NCI-H345 treated with DMSO at 0.1 percent for 48 hours (cell line): ENCODE data around the gene TRIM67.
A peak's percentile ranks its signal among the peaks of the same experiment; 100 is the strongest.
"Not testable (repeated sequence)": the region's sequence is repeated elsewhere in the genome, so short reads cannot be mapped to it uniquely, and the experiment has no call there.

Experiments
- DNase-seq: peaks from one replicate; lab custom pipeline; 2025; ENCODE audit not compliant: unreplicated experiment; lab: John Stamatoyannopoulos, UW

TRIM67 gene

GRCh38 chr1:231161667-231162296, at the start of gene TRIM67:
TRIM67 (plus strand) TSS chr1:231162058; CDS start chr1:231162970, 912 bp downstream.
- DNase-seq: peak; percentile 33

- DNase-seq: no peak
Observed at GRCh38 chr1:231116738-231117137, 45.1 kb upstream of the TRIM67 start.

- DNase-seq: no peak
Observed at GRCh38 chr1:231118704-231119453, 43.0 kb upstream of the TRIM67 start.

- DNase-seq: no peak
Observed at GRCh38 chr1:231121533-231121932, 40.3 kb upstream of the TRIM67 start.

- no peak for DNase-seq
Observed at GRCh38 chr1:231122143-231122542, 39.7 kb upstream of the TRIM67 start.

- DNase-seq: no peak
Observed at GRCh38 chr1:231124746-231125145, 37.1 kb upstream of the TRIM67 start.

GRCh38 chr1:231125972-231126580, 35.8 kb upstream of the TRIM67 start:
- no peak for DNase-seq

- DNase-seq: not testable (repeated sequence)
Observed at GRCh38 chr1:231127106-231127505, 34.8 kb upstream of the TRIM67 start.

- not testable (repeated sequence) for DNase-seq
Observed at GRCh38 chr1:231128471-231128870, 33.4 kb upstream of the TRIM67 start.

GRCh38 chr1:231130544-231130943, 31.3 kb upstream of the TRIM67 start:
- no peak for DNase-seq

- DNase-seq: not testable (repeated sequence)
Observed at GRCh38 chr1:231132591-231132990, 29.3 kb upstream of the TRIM67 start.

- DNase-seq: no peak
Observed at GRCh38 chr1:231134624-231135023, 27.2 kb upstream of the TRIM67 start.

GRCh38 chr1:231138236-231138635, 23.6 kb upstream of the TRIM67 start:
- DNase-seq: no peak

GRCh38 chr1:231139125-231139649, 22.7 kb upstream of the TRIM67 start:
- no peak for DNase-seq

- no peak for DNase-seq
Observed at GRCh38 chr1:231139659-231140654, 21.9 kb upstream of the TRIM67 start.

GRCh38 chr1:231144416-231145193, 17.3 kb upstream of the TRIM67 start:
- no peak for DNase-seq

- no peak for DNase-seq
Observed at GRCh38 chr1:231147896-231148295, 14.0 kb upstream of the TRIM67 start.

GRCh38 chr1:231151811-231152210, 10.0 kb upstream of the TRIM67 start:
- no peak for DNase-seq

- peak; percentile 31 for DNase-seq
Observed at GRCh38 chr1:231153726-231154125, 8.1 kb upstream of the TRIM67 start.

- no peak for DNase-seq
Observed at GRCh38 chr1:231155808-231156207, 6.0 kb upstream of the TRIM67 start.
